Kidney epithelial cell (primary cell): Measurements from ENCODE around the gene SKAP2. TPM values are rescaled to one million over a fixed set of nuclear protein-coding genes. Genes with fewer than 3 reads are reported as not detected.

Source experiments
- DNase-seq: peaks from one replicate; pipeline ENCODE4 v3.0.0-alpha.2; 2010; ENCODE audit warnings: low read depth
- H3K27me3 ChIP-seq: 2 replicates; pipeline ENCODE4 v1.6.0; 2011; ENCODE audit warnings: low read length; ENCODE audit not compliant: control insufficient read depth, insufficient read depth
- H3K36me3 ChIP-seq: 2 replicates; pipeline ENCODE4 v1.5.1; 2011; ENCODE audit warnings: low read length; ENCODE audit not compliant: control insufficient read depth, insufficient read depth
- H3K4me3 ChIP-seq: 2 replicates; pipeline ENCODE4 v1.5.1; 2011; ENCODE audit warnings: low read depth, mild to moderate bottlenecking, control low read depth, low read length
- total RNA-seq: library from RNA; depleted of rRNA; stranded (reverse); fragments of >200 nt; gene quantifications from 2 replicates; pipeline ENCODE4 v1.2.3, GENCODE V29; 2015
- TF ChIP-seq, protein P1 (sequence below): IDR thresholded peaks from 2 replicates; pipeline ENCODE4 v1.5.1; 2011; ENCODE audit warnings: mild to moderate bottlenecking, moderate library complexity, low read length, control low read depth, inconsistent platforms; ENCODE audit not compliant: insufficient read depth, poor library complexity, severe bottlenecking

Gene SKAP2
- total RNA-seq, 1 donor from 2014 or later, result 35.6 TPM

DNA sequence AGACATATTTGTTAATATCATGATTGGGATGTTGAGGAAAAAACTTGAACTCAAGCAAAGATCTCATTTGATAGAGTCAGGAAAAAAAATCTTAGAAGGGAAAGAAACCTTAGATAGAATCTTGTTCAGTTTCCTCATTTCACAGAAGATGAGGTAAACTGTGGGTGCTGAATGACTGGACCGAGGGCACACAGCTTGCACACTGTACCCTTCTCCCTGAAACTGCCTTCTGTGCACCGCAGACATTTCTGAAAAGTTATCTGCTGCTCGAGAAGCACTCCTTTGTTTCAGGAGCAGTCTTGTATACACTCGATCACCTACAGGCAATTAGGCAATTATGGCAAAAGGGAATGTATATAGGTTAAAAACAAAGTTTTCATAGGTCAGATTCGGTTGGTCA lies 167.4 kb downstream of the SKAP2 start:
- Histone ChIP-seq H3K27me3 (no peaks in the 10 kb centered on the region), H3K36me3 (no peaks in the 10 kb centered on the region), H3K4me3 (no peak overlapping the region)
- TF ChIP-seq, protein P1, sequence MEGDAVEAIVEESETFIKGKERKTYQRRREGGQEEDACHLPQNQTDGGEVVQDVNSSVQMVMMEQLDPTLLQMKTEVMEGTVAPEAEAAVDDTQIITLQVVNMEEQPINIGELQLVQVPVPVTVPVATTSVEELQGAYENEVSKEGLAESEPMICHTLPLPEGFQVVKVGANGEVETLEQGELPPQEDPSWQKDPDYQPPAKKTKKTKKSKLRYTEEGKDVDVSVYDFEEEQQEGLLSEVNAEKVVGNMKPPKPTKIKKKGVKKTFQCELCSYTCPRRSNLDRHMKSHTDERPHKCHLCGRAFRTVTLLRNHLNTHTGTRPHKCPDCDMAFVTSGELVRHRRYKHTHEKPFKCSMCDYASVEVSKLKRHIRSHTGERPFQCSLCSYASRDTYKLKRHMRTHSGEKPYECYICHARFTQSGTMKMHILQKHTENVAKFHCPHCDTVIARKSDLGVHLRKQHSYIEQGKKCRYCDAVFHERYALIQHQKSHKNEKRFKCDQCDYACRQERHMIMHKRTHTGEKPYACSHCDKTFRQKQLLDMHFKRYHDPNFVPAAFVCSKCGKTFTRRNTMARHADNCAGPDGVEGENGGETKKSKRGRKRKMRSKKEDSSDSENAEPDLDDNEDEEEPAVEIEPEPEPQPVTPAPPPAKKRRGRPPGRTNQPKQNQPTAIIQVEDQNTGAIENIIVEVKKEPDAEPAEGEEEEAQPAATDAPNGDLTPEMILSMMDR, result no peak
- no peak for DNase-seq

DNA sequence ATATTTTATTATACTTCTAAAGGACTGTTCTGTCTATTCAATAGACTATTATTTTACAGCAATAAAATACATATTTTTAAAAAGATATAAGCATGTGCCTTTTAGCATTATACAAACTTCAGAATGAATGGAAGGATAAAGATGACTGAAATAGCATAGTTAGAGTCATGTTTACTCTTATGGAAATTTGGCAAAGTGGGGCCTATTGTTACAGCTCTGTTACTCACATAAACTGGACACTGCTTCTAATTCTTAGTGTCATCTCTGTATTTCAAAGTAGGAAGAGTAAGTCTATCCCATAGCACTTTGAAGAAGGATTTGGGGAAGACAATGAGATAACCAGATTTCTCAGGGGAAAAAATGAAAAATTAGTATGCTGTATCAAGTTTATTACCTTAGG lies 168.2 kb downstream of the SKAP2 start:
- Histone ChIP-seq H3K36me3 (no peaks in the 10 kb centered on the region), H3K27me3 (no peaks in the 10 kb centered on the region), H3K4me3 (no peak overlapping the region)
- no peak for DNase-seq
- TF ChIP-seq, protein P1, result no peak

DNA sequence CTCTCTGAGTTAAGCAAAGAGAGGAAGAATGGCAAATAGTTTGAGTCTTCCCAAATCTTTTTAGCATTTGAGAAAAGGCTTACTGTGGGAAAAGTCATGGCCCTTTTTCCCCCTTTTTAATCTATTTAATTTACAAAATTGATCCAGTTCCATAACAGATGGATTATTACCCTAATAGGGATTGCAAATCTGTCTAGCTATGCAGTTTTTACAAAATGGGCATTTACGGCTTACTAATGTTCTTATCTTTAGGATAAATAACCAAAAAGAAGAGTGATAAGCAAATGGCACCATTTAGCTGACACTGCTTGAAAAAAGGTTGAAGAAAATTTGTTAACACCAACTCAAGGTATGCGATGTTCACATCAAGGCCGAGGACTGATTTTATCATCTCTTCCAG lies 169.7 kb downstream of the SKAP2 start:
- TF ChIP-seq, protein P1, result no peak
- Histone ChIP-seq H3K4me3 (no peak overlapping the region), H3K27me3 (no peaks in the 10 kb centered on the region), H3K36me3 (no peaks in the 10 kb centered on the region)
- no peak for DNase-seq

- Histone ChIP-seq H3K36me3 (no peaks in the 10 kb centered on the region), H3K4me3 (no peak overlapping the region), H3K27me3 (no peaks in the 10 kb centered on the region)
- no peak for DNase-seq
- TF ChIP-seq, protein P1, result no peak
Observed at GRCh38 chr7:26694141-26694540, 170.2 kb downstream of the SKAP2 start.

DNA sequence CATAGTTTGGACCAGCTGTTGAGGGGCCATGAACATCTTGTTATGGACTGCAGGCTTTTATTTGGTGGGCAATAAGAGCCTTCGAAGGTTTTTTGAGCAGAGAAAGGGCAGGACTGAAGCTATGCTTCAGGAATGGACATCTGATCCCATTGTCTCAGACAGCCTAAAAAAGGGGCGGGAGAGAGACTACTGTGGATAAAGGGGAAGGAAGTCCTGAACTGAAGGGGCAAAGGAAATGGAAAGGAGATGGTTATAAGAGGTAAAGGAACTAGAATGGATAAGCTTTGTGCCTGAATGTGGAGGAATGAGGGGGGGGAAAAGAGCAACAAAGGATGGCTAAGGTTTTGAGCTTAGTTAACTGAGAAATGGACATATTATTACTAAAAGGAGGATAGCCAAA lies 172.5 kb downstream of the SKAP2 start:
- no peak for DNase-seq
- H3K36me3 ChIP-seq, result no peaks in the 10 kb centered on the region

DNA sequence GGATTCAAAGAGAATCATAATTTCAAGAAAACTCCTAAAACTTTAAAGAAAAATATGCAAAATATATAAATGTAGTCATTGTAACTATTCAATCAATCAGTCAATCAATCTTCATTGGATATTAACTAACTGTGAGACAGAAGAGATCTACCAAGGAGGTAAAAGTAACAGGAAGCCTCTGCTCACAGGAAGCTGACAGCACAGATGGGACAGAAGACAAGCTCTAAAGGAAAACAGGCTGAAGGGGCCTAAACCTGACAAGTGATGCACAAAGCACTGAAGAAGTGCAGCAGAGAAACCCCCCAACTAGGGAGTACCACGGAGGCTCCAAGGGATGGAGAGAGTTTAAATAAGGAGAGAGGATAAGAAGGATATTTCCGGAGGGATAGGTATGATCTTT lies 173.0 kb downstream of the SKAP2 start:
- TF ChIP-seq, protein P1, result no peak
- Histone ChIP-seq H3K27me3 (no peaks in the 10 kb centered on the region), H3K36me3 (no peaks in the 10 kb centered on the region), H3K4me3 (no peak overlapping the region)
- no peak for DNase-seq

More for the DNA sequence above, 172.5 kb downstream of the SKAP2 start:
- Histone ChIP-seq H3K4me3 (no peak overlapping the region), H3K27me3 (no peaks in the 10 kb centered on the region)
- TF ChIP-seq, protein P1, result no peak
